GM19467 (cell line): Measurements from ENCODE around the gene IMMP2L.

ENCODE experiments used
- ATAC-seq: cut with Tn5 transposase; IDR thresholded peaks from one replicate; pipeline ENCODE4 v1.9.1; 2021; ENCODE audit warnings: mild to moderate bottlenecking, moderate library complexity; ENCODE audit not compliant: unreplicated experiment

Gene IMMP2L

DNA sequence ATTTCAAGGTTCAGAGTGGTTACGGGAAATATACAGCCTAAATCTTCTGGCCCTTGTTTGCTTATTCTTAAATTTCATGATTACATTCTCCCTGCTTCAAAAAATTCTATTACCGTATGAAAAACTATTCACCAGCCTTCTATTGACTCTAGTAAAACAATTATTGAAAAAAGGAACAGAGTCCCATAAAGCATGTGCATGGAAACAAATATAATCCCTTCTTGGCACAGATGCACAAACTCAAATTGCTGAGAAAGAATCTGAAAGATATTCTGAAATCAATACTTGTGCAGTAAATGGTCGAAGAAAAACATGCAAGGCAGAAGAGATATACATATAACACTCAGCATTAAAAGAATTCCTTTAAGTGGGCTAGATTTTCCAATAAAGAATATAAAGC lies 387.8 kb downstream of the IMMP2L start:
- ATAC-seq: no peak

DNA sequence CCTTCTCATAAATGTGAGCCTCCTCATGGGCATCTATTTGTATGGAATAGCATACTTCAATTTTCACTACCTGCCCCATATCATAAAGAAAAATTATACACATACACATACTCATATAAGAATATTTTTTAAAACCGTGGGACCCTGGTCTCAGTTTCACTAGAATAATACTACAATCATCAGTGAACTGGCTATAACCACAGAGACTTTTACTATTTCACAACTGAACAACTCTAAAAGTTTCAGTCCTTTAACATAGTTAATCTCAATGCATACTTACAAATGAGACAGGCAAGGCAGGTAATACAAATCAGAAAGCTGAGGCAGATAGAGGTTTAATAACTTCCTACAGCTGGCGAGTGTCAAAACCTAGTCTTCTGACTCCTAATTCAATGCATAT lies 388.3 kb downstream of the IMMP2L start:
- no peak for ATAC-seq

DNA sequence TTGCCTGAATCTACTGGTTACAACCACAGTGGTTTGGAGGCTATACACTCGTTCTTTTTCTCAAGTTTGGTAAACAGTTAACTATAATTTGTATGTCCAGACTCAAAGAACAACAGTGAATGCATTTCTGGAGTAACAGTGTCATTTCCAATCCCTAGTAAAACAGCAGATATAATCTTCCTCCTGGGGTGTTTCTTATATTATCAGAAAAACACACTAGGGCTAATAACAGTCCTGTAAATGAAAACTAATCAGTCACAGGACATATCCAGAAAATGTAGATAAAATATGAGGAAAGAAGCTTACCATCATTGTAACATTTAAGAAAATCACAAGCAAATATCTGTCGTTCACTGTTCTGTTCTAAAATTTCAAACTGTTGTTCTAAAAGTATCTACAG lies 388.8 kb downstream of the IMMP2L start:
- no peak for ATAC-seq

DNA sequence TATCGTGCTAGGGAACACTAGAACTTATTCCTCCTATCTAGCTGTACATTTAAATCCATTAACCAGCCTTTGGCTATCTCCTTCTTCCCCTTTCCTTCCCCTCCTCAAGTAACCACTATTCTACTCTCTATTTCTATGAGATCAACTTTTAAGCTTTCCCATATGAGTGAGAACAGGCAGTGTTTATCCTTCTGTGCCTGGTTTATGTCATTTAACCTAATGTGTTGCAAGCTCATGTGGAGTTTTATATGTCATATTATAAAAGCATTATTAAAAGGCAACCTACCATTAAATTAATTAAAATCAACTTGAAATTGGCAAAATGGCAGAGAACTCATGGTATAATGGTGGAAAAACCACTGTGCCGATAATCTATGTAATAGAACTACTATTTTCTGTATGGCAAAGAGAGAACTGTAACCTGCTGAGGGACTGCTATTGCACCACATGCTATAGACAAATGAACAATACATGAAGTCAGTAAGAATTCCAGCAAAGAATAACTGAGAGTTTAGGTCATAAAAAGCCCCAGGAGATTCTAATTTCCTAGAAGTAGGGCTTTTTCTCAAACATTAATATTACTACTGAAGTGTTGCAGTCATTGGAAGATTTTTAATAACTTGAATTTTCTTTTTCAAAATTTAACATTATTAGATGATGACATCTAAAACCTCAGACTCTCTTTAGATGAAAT lies 389.6 kb downstream of the IMMP2L start:
- no peak for ATAC-seq

DNA sequence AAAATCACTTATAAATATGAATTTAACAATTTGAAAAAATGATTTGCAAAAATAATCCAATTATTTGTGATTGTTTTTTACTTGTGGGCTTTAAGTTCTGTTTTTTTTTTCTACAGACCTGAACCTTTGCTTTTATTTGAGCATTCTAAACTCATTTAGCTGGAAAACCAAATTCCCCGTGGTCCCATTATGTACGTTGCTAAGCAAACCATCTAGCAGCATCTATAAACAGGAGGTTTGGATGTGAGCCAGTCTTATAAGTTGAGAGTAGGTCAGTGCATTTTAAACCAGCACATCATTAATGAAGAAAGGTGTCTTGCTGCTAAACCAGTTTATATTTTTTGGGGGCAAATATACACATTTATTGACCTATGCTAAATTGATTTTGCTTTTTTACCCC lies 394.1 kb downstream of the IMMP2L start:
- no peak for ATAC-seq

DNA sequence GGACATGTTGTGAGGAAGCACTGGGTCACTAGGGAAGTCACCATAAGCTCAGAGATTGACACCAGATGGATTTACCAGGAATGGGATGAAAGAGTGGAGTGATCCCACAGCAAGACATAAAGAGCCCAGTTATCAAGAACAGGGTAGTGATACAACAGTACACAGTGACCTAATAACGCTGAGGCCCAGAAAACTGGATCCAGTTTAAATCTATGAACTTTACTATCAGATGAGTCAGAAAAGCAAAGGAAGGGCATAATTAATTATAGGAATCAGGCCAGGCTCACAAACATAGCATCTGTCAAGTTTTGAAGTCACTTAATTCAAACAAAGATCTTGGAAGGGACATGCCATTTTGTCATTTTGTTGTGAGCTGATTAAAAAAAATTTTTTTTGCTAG lies 397.9 kb downstream of the IMMP2L start:
- ATAC-seq: no peak

DNA sequence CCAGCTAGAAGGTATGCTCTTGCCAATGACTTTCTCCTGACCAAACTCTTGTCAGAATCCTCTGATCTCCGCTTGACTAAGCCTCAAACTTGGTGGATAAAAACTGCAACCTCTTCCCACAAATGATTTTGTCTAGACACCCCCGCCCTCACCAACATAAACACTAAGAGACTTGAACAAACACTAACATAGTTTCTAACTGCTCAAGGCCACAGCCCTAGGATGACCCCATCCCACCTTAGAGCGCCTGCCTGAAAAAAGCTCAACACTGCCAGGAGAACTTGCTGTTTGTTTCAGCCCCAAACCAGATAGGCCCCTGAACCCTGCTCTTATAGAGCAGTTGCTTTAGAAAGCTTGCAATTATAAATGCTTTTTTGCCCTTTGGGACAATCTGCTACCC lies 399.6 kb downstream of the IMMP2L start:
- ATAC-seq: no peak

DNA sequence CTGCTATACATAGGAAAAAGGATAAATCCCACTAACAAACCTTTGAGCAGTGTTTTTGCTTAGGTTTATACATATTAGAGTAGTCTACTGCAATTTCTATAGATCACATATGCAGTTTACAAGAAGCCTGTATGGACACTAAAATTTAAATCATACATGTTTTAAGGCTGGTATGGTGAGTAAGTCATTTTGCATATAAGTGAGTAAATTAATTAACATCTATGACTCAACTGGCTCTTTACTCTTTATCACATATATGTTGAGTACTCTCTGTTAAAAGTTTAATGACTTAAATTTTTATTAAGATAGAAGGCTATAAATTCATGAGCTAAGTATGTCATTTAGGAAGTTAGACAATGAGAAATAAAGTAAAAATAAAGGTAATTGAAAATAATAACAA lies 402.0 kb downstream of the IMMP2L start:
- ATAC-seq: no peak

DNA sequence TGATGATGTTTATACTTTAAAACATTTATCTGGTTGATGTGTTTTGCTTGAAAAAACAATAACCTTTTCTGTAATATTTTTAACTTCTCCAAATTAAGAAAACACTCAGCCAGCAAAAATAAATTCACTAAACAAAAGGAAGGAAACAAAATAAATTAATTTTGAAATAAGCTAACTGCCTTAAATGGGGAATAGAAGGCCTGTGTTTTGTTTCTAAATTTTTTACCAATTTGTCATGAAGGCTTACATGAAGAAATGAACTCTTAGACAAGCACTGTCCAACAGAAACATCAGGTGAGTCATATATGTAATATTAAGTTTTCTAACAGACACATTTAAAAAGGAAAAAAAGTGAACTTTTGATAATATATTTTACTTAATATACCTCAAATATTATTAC lies 402.9 kb downstream of the IMMP2L start:
- ATAC-seq: no peak

DNA sequence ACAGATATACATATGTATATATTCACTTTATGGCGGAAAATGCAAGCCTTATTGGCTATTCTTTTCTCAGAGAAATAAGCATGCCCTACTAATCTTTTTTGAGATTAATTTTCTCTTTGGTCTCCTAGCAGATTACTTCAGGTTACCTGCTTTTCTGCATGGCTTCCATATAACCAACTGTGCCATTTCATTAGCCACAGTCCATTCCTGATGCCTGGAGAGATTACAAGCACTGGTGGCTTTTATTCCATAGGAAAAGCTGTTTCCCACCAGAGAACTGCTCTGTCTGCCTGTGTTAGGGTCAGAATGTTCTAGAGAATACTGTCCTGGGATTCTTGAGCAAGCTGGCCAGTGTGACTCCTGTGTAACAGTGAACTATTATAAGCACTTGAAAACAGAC lies 411.6 kb downstream of the IMMP2L start:
- no peak for ATAC-seq

DNA sequence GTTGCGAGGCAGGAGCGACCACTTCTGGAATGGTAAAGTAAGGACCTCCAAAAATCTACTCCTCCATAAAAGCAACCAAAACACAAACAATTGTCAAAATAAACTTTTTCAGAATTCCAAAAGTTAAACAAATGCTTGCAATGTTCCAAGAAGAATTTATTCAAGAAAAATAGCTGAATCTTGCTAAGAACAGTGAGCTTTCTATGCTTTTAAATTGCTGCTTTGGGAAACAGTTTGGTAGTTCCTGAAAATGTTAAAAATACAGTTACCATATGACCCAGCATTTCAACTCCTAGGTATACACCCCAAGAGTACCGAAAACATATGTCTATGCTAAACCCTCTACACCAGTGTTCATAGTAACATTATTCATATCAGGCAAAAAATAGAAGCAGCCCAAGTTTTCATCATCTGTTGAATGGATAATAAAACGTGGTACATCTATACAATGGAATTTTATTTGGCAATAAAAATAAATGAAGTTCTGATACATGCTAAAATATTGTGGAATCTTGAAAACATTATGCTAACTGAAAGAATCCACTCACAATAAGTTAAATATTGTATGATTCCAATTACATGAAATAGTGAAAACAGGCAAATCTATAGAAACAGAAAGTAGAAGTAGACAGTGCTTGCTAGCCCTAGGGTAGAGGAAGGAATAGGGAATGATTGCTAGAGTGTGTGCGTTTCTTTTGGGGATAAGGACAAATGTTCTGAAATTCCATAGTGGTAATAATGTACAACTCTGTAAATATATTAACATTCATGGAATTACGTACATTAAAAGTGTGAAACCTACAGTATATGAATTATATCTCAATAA lies 414.4 kb downstream of the IMMP2L start:
- no peak for ATAC-seq

DNA sequence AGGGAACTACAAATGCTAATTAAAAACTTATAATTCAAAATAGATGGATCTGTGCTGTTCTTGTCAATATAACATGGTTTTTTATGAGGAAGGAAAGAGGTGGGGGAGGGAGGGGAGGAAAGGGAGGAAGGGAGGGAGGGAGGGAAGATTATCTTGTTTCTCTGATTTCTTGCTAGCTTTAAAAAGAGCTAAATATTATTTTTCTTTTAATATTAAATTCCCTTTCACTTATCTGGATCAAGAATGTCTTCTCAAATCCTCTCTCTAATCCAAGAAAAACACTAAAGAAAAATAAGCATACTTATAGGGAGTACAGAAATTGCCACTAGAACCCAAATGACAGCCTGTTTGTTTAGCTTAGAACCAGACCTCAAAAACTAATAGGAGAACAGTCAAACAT lies 416.2 kb downstream of the IMMP2L start:
- ATAC-seq: no peak

DNA sequence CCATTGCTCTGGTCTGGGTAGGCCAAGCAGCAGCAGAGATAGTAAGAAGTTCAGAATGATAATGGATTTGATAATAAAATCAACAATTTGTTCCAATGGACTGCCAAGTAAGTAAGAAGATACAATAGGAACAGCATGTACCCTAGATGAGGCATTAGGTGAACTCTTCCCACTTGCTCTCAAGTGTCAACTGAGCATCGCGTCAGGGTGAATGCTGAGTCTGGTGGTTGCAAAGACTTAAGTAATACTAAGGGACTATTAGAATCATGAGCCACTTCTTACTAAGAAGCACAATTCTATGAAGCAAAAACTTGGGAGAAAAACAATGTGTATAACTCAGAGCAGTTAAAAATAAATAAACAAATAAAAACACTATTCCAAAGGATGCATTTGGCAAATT lies 416.8 kb downstream of the IMMP2L start:
- no peak for ATAC-seq

DNA sequence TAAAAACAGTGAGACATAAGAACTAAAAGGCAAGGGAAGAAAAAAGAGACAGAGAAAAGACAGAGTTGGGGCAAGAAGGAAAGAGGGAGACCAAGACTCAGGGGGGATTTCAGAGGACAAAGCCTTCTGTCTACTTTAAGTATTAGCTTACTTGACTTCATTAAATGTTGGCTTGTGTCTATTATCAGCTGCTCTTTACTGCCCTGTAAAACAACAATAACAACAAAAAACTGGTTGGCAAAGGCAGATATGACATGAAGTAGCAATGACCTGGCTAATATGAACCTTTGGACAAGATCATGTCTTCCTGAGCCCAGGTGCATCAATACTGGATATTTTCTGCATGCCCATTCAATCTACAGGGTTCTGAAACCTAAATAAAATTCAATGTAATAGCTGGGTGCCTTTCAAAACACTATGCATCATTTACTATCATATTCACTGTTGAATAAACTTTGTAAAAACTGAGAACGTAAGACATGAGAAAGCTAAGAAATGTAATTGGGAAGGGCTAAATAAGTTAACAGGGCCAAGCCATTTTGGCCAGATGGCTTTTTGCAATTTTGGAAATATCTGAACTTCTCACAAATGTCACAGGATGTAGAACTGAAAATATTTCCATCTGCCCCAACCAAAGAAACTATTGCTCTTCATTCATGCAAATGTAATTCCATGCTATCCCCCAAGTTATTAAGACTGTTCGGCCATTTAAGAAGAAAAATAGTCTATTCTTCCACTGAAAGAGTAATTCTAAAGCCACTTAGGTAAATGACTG lies 422.0 kb downstream of the IMMP2L start:
- no peak for ATAC-seq

DNA sequence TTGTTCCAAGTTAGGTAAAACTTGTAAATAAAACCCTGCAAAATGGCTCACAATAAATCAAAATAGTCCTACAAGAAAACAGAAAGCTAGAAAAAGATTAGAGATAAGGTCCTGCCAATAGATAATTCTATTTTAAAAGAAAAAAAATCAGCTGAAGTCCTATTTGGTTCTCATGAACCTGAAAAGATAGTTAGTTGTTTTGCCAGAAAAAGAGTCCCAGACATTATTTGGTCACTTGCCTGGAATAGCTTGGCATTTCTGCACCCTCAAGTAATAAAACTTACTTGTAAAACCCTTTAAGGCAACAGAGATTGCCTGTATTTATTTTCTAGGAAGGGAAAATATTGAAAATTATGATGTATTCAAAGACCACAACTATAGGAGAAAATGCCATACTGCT lies 423.7 kb downstream of the IMMP2L start:
- ATAC-seq: no peak

DNA sequence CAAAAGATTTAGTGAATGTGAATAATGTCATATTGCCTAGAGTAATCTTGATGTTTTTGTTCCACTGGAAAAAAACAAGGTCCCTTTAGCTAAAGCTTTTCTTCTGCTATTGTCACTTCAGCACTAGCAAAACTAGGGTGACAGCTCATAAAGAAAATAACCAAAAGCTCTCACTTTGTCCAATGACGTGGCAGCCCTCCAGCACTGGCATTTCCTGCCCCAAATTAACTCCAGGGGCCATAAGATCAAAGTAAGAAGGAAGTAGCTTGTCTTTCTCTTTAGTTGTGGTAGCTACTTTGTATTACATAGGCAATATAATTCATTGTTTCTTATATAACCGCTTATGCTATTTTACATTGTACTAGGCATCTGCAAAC lies 424.1 kb downstream of the IMMP2L start:
- ATAC-seq: peak; percentile 96

DNA sequence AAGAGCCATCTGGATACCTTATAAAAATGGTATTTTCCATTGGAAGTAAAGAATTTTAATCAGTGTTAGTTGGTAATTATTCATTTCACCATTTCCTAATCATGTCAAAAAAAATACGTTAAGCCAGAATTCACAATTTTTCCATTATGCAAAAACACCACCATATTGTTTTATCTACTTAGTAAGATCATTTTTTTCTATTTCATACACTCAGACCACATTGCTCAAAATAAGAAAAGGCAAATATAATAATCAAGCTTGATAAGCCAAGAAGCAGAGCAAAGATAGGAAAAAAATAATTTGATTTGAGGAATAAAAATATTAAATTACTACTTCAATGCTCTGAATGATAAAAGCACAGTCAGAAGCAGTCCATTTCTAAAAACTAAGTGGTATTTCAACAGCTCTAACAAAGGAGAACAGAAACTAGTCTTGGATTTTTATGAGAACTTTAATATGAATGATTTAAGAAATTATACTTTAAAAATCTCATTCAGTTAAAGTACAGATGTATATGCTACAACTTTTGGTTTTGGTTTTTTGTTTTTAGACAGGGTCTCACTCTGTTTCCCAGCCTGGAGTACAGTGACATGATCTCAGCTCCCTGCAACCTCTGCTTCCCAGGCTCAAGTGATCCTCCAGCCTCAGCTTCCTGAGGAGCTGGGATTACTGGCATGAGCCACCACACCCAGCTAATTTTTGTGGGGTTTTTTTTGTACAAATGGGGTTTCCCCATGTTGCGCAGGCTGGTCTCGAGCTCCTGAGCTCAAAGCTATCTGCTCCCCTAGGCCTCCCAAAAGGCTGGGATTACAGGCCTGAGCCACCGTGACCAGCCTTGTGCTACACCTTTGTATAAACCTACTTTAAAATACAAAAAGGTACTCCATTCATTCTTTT lies 424.7 kb downstream of the IMMP2L start:
- ATAC-seq: peak; percentile 65

DNA sequence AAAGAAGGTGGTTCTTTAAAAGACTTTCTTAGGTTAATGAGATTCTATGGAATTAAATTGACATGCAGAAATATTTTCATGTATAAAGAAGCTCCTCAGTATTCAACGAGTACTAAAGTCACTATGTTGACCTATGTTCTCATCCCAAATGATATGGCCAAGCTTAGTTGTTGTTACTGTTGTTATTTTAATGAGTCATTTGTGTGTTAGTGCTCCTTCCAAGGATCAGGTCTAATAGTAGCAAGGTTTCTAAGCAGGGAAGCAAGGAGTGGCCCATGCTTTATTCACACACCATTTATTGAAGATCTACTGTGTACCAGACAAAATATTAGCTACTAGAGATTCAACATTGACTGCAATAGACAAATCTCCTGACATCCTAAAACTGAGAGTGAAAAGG lies 429.5 kb downstream of the IMMP2L start:
- ATAC-seq: no peak

DNA sequence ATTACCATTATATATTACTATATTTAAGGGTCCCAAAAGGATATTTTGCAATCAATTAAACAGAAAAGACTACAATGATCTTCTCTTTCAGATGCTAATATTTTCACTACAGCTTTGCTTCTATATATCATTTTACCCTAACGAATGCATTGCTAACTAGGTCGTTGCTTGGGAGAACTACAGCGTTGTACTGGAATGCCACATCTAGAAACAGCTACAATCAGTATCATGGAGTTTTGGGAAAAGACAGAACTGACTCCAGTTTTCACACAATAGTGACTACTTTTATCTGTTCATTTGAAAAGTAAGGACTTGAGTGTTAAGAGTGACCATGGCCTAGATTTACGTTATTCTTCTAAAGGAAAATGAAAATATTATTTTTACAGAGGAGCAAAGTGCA lies 432.9 kb downstream of the IMMP2L start:
- ATAC-seq: no peak

DNA sequence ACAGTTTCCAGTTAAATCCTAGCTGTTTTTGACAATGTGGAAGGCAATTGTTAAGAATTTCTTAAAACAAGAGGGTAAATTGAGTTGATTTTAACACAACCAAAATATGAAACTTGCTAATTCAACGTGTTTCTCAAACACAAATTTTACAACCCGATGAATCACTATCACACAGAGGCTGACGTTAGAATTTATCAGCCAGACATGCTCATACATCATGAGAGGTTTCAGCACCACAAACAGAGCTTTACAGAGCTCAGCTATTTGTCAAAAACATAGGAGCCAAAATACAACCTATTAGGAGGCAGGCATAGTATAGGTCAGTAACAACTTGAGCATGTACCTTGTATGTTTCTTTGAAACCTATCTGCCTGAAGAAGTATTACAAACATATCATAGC lies 435.3 kb downstream of the IMMP2L start:
- no peak for ATAC-seq

DNA sequence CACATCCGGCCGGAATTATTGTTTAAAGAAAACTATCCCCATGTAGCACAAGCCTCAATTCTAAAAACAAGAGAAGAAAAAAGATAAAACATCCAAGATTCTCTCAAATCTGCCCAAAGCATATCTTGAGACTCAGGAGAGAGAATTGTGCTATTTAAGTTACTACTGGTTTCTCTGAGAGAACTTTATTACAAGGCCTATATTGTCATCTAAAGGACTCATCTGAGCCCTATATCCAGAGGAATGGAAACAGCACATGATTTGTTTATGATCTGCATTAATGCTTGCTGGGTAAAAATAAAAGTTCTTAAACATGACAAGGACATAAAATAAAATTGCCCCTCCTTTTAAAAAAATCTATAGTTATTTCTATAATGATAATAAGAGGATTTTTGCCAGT lies 446.3 kb downstream of the IMMP2L start:
- no peak for ATAC-seq
